Fibroblast of the aortic adventitia (primary cell): ENCODE results near the gene SNX13. TPM values are rescaled to one million over a fixed set of nuclear protein-coding genes. Genes with fewer than 3 reads are reported as not detected.

Experiments
- DNase-seq: peaks from one replicate; pipeline ENCODE4 v3.0.0-alpha.2; 2010; ENCODE audit warnings: low read depth
- H3K4me3 ChIP-seq: 2 replicates; pipeline ENCODE4 v1.5.1; 2011; ENCODE audit warnings: low read depth, mild to moderate bottlenecking, control low read depth, low read length, moderate library complexity
- total RNA-seq: library from RNA; depleted of rRNA; stranded (reverse); fragments of >200 nt; gene quantifications from 2 replicates; pipeline ENCODE4 v1.2.3, GENCODE V29; 2012; ENCODE audit warnings: low replicate concordance
- TF ChIP-seq, protein P1 (sequence below): IDR thresholded peaks from 2 replicates; pipeline ENCODE4 v1.5.1; 2011; ENCODE audit warnings: mild to moderate bottlenecking, low read length, control low read depth, inconsistent platforms; ENCODE audit not compliant: insufficient read depth

SNX13 gene
- total RNA-seq, 1 donor = 52.2 TPM

GRCh38 chr7:17932770-17933169 is 7.5 kb downstream of the SNX13 start:
- H3K4me3 ChIP-seq = no peak overlapping the region
- TF ChIP-seq, protein P1, sequence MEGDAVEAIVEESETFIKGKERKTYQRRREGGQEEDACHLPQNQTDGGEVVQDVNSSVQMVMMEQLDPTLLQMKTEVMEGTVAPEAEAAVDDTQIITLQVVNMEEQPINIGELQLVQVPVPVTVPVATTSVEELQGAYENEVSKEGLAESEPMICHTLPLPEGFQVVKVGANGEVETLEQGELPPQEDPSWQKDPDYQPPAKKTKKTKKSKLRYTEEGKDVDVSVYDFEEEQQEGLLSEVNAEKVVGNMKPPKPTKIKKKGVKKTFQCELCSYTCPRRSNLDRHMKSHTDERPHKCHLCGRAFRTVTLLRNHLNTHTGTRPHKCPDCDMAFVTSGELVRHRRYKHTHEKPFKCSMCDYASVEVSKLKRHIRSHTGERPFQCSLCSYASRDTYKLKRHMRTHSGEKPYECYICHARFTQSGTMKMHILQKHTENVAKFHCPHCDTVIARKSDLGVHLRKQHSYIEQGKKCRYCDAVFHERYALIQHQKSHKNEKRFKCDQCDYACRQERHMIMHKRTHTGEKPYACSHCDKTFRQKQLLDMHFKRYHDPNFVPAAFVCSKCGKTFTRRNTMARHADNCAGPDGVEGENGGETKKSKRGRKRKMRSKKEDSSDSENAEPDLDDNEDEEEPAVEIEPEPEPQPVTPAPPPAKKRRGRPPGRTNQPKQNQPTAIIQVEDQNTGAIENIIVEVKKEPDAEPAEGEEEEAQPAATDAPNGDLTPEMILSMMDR = no peak
- no peak for DNase-seq

- H3K4me3 ChIP-seq = no peak overlapping the region
- DNase-seq = no peak
- TF ChIP-seq, protein P1 = no peak
These were observed 9.2 kb downstream of the SNX13 start for GRCh38 chr7:17931069-17931468.

DNA sequence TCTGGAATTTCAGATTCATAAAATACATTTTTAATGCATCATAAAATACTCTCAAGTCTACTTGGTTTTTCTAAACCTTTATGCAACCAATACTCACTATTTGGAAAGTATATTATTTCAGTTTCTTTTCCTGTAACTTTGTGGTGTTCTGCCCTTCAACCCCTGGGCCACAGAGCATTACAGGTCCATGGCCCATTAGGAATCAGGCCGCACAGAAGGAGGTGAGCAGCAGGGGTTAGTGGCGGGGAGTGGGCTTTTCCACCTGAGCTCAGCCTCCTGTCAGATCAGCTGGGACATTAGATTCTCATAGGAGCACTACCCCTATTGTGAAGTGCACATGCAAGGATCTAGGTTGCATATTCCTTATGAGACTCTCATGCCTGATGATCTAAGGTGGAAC is 9.7 kb downstream of the SNX13 start:
- no peak overlapping the region for H3K4me3 ChIP-seq
- DNase-seq = no peak
- TF ChIP-seq, protein P1 = no peak

GRCh38 chr7:17929647-17930395 is 10.5 kb downstream of the SNX13 start:
- TF ChIP-seq, protein P1 = no peak
- no peak for DNase-seq
- H3K4me3 ChIP-seq = no peak overlapping the region

DNA sequence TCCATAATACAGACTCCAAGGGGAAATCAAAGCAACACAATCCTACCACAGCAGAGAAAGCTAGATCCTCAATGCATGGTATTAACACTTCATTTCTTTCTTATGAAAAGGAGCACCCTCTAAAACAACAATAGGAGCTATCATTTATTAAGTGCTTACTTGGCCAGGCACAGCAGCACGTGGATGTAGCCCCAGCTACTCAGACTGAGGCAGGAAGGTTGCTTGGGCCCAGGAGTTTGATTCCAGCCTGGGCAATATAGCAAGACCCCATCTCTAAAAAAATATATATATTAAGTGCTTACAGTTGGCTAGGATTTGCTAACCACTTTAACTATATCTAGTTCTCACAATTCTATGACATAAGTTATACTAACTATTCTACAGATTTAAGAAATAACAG is 12.2 kb downstream of the SNX13 start:
- no peak overlapping the region for H3K4me3 ChIP-seq
- no peak for DNase-seq
- TF ChIP-seq, protein P1 = no peak

DNA sequence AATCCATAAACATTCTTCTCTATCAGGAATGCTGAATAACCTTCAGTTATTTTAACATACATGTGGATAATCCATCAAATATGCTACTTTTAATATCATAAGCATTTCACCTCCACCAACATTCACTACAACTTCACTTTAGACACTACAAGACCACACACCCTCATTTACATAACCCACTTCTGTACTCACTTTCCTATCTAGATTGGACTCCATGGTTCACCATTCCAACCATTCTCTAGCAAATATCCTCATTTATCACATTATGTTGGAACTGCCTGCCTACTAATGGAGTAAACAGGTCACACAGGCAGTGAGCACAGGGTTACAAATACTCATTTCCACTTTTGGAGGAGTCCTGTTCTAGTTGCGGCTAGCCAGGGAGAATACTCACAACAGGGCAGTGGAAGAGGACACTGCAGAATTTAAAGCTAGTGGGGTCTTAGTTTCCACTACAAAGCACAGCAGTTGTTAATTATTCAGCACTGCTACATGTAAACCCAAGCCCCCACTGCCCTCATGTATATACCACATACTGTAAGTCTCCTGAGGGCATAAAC is 18.4 kb downstream of the SNX13 start:
- no peak for DNase-seq
- H3K4me3 ChIP-seq = no peak overlapping the region
- TF ChIP-seq, protein P1 = no peak
